Activated CD4-positive, alpha-beta memory T cell treated with anti-CD3 and anti-CD28 coated beads for 36 hours (primary cell): ENCODE results near the gene OR5L2. TPM values are rescaled to one million over a fixed set of nuclear protein-coding genes. Genes with fewer than 3 reads are reported as not detected.
"Not testable (repeated sequence)": the region's sequence is repeated elsewhere in the genome, so short reads cannot be mapped to it uniquely, and the experiment has no call there.

Experiments
- CTCF ChIA-PET: fragments of 350-600 bp; sonication (Branson Sonifier 250); formaldehyde crosslinking; loops from one replicate; lab custom pipeline; 2021; ENCODE audit warnings: antibody characterized with exemption, inconsistent platforms; lab: Charles Lee
- POLR2A ChIA-PET: fragments of 350-600 bp; sonication (Branson Sonifier 250); formaldehyde crosslinking; loops from one replicate; lab custom pipeline; 2021; ENCODE audit warnings: antibody characterized with exemption; lab: Charles Lee
- DNase-seq: peaks from one replicate; pipeline ENCODE4 v3.0.0-alpha.2; 2020
- H3K27ac Mint-ChIP-seq: one replicate; pipeline ENCODE4 v1.8.0; 2021; ENCODE audit warnings: mixed read lengths
- H3K27me3 Mint-ChIP-seq: one replicate; pipeline ENCODE4 v1.8.0; 2021; ENCODE audit warnings: mixed read lengths
- H3K36me3 Mint-ChIP-seq: one replicate; pipeline ENCODE4 v1.8.0; 2021; ENCODE audit warnings: mixed read lengths
- H3K4me1 Mint-ChIP-seq: one replicate; pipeline ENCODE4 v1.8.0; 2021; ENCODE audit warnings: low read depth, mixed read lengths
- H3K4me3 Mint-ChIP-seq: one replicate; pipeline ENCODE4 v1.8.0; 2021; ENCODE audit warnings: mild to moderate bottlenecking, mixed read lengths
- H3K9me3 Mint-ChIP-seq: one replicate; pipeline ENCODE4 v1.8.0; 2021; ENCODE audit warnings: mixed read lengths
- intact Hi-C: fragments of 100-400 bp; cut with micrococcal nuclease; formaldehyde crosslinking; loops from one replicate; pipeline ENCODE4 v1.15.1; 2023
- total RNA-seq, 2 experiments: library from RNA; stranded (reverse); gene quantifications; one replicate each; pipeline ENCODE4 v1.2.3, GENCODE V29; 2021

The OR5L2 gene
- not detected for total RNA-seq

DNA sequence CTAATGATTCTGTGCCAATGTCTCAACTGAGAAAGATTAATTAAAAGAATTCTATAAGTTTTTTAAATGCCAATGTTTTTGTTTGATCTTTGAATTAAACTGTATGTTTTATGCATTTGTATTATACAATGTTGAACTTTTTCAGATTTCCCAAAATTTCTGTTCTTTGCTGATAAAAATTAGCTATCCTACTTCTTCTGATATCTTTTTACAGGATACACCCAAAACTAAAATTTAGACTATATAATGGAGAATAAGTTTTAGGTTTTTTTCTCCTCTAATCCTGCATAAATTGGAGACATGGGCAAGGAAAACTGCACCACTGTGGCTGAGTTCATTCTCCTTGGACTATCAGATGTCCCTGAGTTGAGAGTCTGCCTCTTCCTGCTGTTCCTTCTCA lies at the start of gene OR5L2:
Gene OR5L2, plus strand, starts transcription at position 301 of the 400 bp plus-strand sequence. Its CDS starts 0 bp downstream, at position 301.
- POLR2A ChIA-PET, result no interaction called here

DNA sequence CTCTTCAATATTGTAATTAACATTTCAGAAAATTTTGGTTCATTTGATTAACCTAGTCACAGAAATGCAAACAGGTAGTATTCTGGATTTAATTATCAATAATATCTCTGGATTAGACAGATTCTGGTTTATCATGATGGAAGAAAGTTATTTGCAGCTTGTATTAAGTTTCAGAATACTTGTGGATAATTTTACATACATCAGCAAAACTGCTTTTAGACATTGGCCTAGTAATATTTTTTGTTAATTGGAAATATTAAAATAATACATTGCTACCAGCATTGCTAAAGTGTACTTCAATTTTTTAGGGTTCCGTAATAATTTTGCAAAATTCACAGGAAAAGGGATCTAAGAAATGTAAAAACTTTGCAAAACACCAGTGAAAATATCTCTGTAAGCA lies 35.4 kb upstream of the OR5L2 start:
- no peak overlapping the region for H3K4me3 Mint-ChIP-seq
- intact Hi-C loops, result loop anchor here (10.0 kb wide), 1 partner anchor 63 kb away; no protein-coding TSS in a partner anchor
- CTCF ChIA-PET, result no interaction called here
- H3K27me3 Mint-ChIP-seq, result no peaks in the 10 kb centered on the region
- H3K27ac Mint-ChIP-seq, result no peak overlapping the region
- DNase-seq, result no peak
- no peaks in the 10 kb centered on the region for H3K36me3 Mint-ChIP-seq
- peaks cover 19% of the 10 kb centered on the region for H3K9me3 Mint-ChIP-seq
- POLR2A ChIA-PET, result no interaction called here
- H3K4me1 Mint-ChIP-seq, result no peaks in the 10 kb centered on the region

More for the DNA sequence above, at the start of gene OR5L2:
- H3K9me3 Mint-ChIP-seq, result peaks cover 18% of the 10 kb centered on the region
- no peak within 1 kb of the TSS for H3K27ac Mint-ChIP-seq
- H3K4me1 Mint-ChIP-seq, result no peaks in the 10 kb centered on the region
- CTCF ChIA-PET, result no interaction called here
- no peak for DNase-seq
- H3K4me3 Mint-ChIP-seq, result no peak within 1 kb of the TSS
- H3K27me3 Mint-ChIP-seq, result no peaks in the 10 kb centered on the region
- H3K36me3 Mint-ChIP-seq, result no peaks in the 10 kb centered on the region
- intact Hi-C loops, result no loop called here

DNA sequence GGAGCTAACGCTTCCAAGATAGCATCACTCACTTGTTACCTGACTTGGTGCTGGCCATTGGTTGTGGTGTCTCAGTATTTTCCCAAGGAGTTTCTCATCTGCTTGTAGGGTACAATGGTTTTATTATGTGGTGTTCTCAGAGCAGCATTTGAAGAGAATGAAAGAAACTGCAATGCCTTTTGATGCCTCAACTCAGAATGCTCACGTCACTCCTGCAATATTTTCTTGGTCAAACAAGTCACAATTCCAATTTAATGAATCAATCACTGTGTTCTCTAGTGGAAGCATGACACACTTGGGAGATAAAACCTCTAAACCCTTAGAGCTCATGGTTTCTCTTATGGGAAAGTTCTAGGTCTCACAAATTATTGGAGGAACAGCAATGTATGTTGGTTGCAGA lies 33.7 kb upstream of the OR5L2 start:
- DNase-seq, result no peak
- Mint-ChIP-seq H3K27me3 (no peaks in the 10 kb centered on the region), H3K36me3 (no peaks in the 10 kb centered on the region), H3K9me3 (peaks cover 19% of the 10 kb centered on the region), H3K27ac (no peak overlapping the region), H3K4me1 (no peaks in the 10 kb centered on the region), H3K4me3 (no peak overlapping the region)
- POLR2A ChIA-PET, result no interaction called here
- CTCF ChIA-PET, result no interaction called here
- intact Hi-C loops, result loop anchor here (10.0 kb wide), 1 partner anchor 61 kb away; no protein-coding TSS in a partner anchor

DNA sequence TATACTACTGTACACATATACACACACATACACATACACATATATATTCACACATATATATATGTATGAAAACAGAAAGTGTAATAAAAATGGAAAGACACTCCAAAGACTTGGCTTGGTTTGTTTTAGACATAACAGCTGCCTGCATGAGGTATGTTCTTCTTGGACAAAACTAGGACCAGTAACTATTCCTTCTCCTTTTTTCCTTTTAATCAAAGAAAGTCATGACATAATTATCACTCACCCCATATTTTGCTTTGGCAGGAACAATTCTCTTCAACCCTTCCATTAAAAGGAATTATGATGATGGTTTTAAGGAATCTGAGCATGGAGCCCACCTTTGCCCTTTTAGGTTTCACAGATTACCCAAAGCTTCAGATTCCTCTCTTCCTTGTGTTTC lies 31.8 kb upstream of the OR5L2 start, which contains the start of gene OR5D14:
Gene OR5D14, plus strand, starts transcription at position 301 of the 400 bp plus-strand sequence. Its CDS starts 0 bp downstream, at position 301.
- no peak for DNase-seq
- ChIA-PET CTCF (no interaction called here), POLR2A (no interaction called here)
- intact Hi-C loops, result loop anchor here (10.0 kb wide), 1 partner anchor 60 kb away; no protein-coding TSS in a partner anchor
- H3K4me3 Mint-ChIP-seq, result no peak within 1 kb of the TSS
- H3K9me3 Mint-ChIP-seq, result peaks cover 32% of the 10 kb centered on the region
- no peaks in the 10 kb centered on the region for H3K27me3 Mint-ChIP-seq
- no peak within 1 kb of the TSS for H3K27ac Mint-ChIP-seq
- H3K36me3 Mint-ChIP-seq, result no peaks in the 10 kb centered on the region
- no peaks in the 10 kb centered on the region for H3K4me1 Mint-ChIP-seq

DNA sequence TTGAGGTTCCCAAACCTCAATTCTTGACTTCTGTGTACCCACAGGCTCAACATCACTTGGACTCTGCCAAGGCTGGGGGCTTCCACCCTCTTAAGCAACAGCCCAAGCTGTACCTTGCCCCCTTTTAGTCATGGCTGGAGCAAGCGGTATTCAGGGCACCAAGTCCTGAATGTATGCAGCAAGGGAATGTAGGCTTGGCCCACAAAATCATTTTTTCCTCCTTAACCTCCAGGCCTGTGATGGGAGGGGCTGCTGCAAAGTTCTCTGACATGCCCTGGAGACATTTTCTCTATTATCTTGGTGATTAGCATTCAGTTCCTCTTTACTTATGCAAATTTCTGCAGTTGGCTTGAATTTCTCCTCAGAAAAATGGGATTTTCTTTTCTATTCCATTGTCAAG lies 20.8 kb upstream of the OR5L2 start:
- H3K36me3 Mint-ChIP-seq, result no peaks in the 10 kb centered on the region
- CTCF ChIA-PET, result no interaction called here
- H3K27me3 Mint-ChIP-seq, result no peaks in the 10 kb centered on the region
- H3K9me3 Mint-ChIP-seq, result peaks cover 35% of the 10 kb centered on the region
- no peaks in the 10 kb centered on the region for H3K4me1 Mint-ChIP-seq
- intact Hi-C loops, result no loop called here
- no peak for DNase-seq
- H3K27ac Mint-ChIP-seq, result no peak overlapping the region
- POLR2A ChIA-PET, result no interaction called here
- no peak overlapping the region for H3K4me3 Mint-ChIP-seq

DNA sequence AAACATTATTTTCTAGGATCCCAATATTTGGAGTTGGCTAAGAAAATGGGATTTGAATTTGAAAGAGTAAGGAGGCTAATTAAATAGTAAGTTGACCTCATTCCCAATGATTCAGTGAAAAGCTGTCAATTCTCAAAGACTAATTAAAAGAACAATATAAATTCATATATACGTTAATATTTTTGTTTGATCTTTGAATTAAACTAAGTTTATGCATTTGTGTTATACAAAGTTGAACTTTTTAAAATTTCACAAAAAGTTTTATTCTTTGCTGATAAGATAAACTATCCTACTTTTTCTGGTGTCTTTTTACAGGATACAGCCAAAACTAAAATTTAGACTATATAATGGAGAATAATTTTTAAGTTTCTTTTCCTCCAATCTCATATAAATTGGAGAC lies 16.0 kb upstream of the OR5L2 start, which contains the start of gene OR5L1:
Gene OR5L1, plus strand, starts transcription at position 301 of the 400 bp plus-strand sequence. CDS start 100 bp downstream, outside the sequence.
- Mint-ChIP-seq H3K27me3 (no peaks in the 10 kb centered on the region), H3K36me3 (no peaks in the 10 kb centered on the region), H3K4me1 (no peaks in the 10 kb centered on the region), H3K9me3 (peaks cover 42% of the 10 kb centered on the region), H3K4me3 (no peak within 1 kb of the TSS), H3K27ac (no peak within 1 kb of the TSS)
- intact Hi-C loops, result no loop called here
- CTCF ChIA-PET, result no interaction called here
- POLR2A ChIA-PET, result no interaction called here
- DNase-seq, result no peak

DNA sequence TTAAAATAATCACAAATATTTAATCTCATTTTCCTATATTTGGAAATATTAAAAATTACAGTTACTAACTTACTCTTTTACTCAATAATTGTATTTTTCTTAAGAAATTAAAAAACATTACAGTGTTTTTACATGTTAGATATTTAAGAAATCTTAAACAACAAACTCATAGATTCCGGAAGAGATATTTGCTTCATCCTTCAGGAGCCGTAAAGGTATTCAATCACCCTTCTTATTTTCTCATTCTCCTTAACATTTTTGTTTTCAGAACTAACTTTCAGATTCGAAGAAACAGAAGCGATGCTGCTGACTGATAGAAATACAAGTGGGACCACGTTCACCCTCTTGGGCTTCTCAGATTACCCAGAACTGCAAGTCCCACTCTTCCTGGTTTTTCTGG lies 7.7 kb upstream of the OR5L2 start, which contains the start of gene OR5D18:
Gene OR5D18, plus strand, starts transcription at position 301 of the 400 bp plus-strand sequence. Its CDS starts 0 bp downstream, at position 301.
- intact Hi-C loops, result no loop called here
- H3K4me1 Mint-ChIP-seq, result no peaks in the 10 kb centered on the region
- H3K36me3 Mint-ChIP-seq, result no peaks in the 10 kb centered on the region
- ChIA-PET POLR2A (no interaction called here), CTCF (no interaction called here)
- no peak within 1 kb of the TSS for H3K4me3 Mint-ChIP-seq
- no peak for DNase-seq
- no peaks in the 10 kb centered on the region for H3K27me3 Mint-ChIP-seq
- peaks cover 30% of the 10 kb centered on the region for H3K9me3 Mint-ChIP-seq
- H3K27ac Mint-ChIP-seq, result no peak within 1 kb of the TSS

DNA sequence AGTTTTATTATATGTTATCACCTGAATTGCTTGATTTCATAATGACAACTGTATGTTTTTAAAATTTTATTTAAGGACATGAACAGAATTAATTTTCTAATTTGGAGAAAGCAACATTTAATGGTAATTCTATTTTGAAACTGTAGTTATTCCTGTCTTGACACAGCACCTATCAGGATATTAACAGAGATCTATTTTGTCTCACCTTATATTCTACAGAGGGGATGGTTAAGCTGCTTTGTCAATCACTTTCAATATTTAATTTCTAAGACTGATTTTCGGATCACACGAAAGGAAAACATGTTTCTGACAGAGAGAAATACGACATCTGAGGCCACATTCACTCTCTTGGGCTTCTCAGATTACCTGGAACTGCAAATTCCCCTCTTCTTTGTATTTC lies 11.4 kb downstream of the OR5L2 start, which contains the start of gene OR5D16:
Gene OR5D16, plus strand, starts transcription at position 301 of the 400 bp plus-strand sequence. Its CDS starts 0 bp downstream, at position 301.
- H3K4me3 Mint-ChIP-seq, result no peak within 1 kb of the TSS
- no peaks in the 10 kb centered on the region for H3K4me1 Mint-ChIP-seq
- H3K9me3 Mint-ChIP-seq, result peaks cover 20% of the 10 kb centered on the region
- ChIA-PET POLR2A (no interaction called here), CTCF (no interaction called here)
- H3K27ac Mint-ChIP-seq, result no peak within 1 kb of the TSS
- DNase-seq, result no peak
- no peaks in the 10 kb centered on the region for H3K27me3 Mint-ChIP-seq
- intact Hi-C loops, result no loop called here
- H3K36me3 Mint-ChIP-seq, result no peaks in the 10 kb centered on the region

DNA sequence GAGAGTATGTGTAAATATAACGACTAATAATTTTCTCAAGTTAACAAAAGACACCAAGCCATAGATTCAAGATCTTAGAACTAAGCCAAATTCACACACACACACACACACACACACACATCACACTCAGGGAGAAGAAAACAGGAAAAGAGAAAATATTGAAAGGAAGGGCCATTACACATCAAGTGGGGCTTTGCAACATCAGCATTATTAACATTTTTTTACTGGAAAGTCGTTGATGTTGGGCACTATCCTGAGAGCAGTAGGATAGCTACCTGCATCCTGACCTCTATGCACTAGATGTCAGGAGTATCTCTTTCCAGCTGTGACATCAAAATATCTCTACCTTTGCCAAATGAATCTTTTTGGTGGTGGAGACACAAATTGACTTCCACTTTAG lies 20.4 kb downstream of the OR5L2 start:
- no peak overlapping the region for H3K27ac Mint-ChIP-seq
- H3K4me1 Mint-ChIP-seq, result no peaks in the 10 kb centered on the region
- H3K4me3 Mint-ChIP-seq, result no peak overlapping the region
- H3K27me3 Mint-ChIP-seq, result no peaks in the 10 kb centered on the region
- intact Hi-C loops, result no loop called here
- no peak for DNase-seq
- POLR2A ChIA-PET, result no interaction called here
- CTCF ChIA-PET, result no interaction called here
- no peaks in the 10 kb centered on the region for H3K36me3 Mint-ChIP-seq
- H3K9me3 Mint-ChIP-seq, result peaks cover 25% of the 10 kb centered on the region

DNA sequence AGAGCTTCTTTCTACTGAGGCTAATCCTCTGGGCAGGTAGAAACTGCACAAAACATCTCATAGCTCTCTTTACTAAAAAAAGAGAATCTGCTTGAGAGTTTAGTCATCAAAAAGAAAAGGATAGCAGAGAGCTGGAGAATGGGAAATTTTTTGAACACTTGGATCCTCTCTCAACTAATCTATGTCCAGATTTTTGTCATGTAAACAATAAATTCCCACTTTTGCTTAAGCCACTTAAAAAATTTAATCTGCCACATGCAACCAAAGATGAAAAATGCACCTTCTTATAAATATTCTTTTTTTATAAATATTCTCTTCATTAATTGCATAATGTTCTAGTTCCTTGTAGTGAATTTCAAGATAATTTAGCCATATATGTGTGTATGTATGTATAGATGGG lies 22.0 kb downstream of the OR5L2 start:
- POLR2A ChIA-PET, result no interaction called here
- CTCF ChIA-PET, result no interaction called here
- H3K36me3 Mint-ChIP-seq, result no peaks in the 10 kb centered on the region
- no peak for DNase-seq
- intact Hi-C loops, result no loop called here
- H3K27me3 Mint-ChIP-seq, result no peaks in the 10 kb centered on the region
- no peak overlapping the region for H3K4me3 Mint-ChIP-seq
- H3K4me1 Mint-ChIP-seq, result no peaks in the 10 kb centered on the region
- peaks cover 24% of the 10 kb centered on the region for H3K9me3 Mint-ChIP-seq
- H3K27ac Mint-ChIP-seq, result no peak overlapping the region

DNA sequence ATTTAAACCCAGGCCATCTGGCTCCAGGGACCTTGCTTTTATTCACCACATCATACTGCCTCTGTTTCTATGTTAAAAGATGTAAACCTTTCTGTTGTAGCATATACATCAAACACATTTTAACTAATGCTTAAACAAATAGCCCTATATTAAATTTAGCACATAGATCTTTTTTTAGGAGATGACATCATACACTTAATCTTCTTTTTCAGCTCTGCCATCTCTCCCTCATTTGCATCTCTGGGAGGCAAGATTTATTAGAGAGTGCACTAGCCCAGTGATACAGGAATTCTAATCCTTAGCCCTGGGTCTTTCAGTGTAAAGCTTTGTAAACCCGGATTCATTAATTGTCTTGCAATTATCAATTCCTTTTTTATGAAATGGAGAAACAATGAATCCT lies 25.1 kb downstream of the OR5L2 start:
- Mint-ChIP-seq H3K36me3 (no peaks in the 10 kb centered on the region), H3K27me3 (no peaks in the 10 kb centered on the region), H3K9me3 (peaks cover 25% of the 10 kb centered on the region), H3K4me1 (no peaks in the 10 kb centered on the region), H3K4me3 (no peak overlapping the region), H3K27ac (no peak overlapping the region)
- ChIA-PET POLR2A (no interaction called here), CTCF (no interaction called here)
- intact Hi-C loops, result loop anchor here (10.0 kb wide), 1 partner anchor 57 kb away; the partner anchor contains the start of gene OR5D14
- DNase-seq, result no peak

DNA sequence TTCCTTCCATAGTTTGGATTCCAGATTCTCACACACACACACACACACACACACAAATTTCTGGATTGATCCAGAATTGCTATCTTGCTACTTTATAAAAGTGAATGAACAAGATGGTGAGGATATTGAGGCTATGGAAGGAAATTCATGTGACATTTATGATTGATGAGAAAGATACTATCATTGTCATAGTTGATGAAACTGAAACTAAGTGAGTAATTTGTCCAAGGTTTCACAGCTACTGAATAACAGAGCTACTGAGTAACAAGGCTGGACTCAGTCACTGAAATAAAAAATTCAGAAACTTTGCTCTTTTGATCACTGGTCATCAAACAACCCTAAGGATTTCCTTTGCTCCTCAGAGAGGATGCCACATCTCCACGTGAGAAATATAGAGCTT lies 27.7 kb downstream of the OR5L2 start:
- Mint-ChIP-seq H3K4me3 (no peak overlapping the region), H3K9me3 (peaks cover 29% of the 10 kb centered on the region), H3K27ac (no peak overlapping the region), H3K4me1 (no peaks in the 10 kb centered on the region), H3K27me3 (no peaks in the 10 kb centered on the region), H3K36me3 (no peaks in the 10 kb centered on the region)
- CTCF ChIA-PET, result no interaction called here
- POLR2A ChIA-PET, result no interaction called here
- intact Hi-C loops, result loop anchor here (10.0 kb wide), 1 partner anchor 60 kb away; the partner anchor contains the start of gene OR5D14
- no peak for DNase-seq

DNA sequence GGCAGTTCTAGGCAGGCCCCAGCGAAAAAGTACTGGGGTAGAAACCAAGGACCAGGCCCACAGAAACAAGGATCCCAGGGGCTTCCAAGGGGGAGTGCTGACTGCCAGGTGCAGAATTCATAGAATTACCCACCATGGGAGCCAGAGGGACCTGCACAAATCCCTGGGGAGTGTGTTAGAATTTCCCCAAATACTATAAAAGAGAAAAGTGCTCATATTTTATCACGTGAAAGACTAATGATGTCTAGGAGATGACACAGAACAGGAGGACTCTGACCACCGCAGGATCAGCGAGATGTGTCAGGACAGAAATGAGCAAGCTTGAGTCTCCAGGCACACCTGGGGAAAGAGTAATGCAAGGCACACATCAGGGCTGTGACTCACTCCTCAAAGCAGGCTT lies 40.3 kb downstream of the OR5L2 start:
- DNase-seq, POLR2A ChIA-PET, H3K36me3 Mint-ChIP-seq, H3K4me1 Mint-ChIP-seq, H3K4me3 Mint-ChIP-seq, CTCF ChIA-PET, H3K27ac Mint-ChIP-seq, intact Hi-C loops, H3K27me3 Mint-ChIP-seq: not testable (repeated sequence)
- peaks cover 15% of the 10 kb centered on the region for H3K9me3 Mint-ChIP-seq
